Breast epithelium (tissue), 3 donors: Measurements from ENCODE around the gene OR5D16.
"Not testable (repeated sequence)": the region's sequence is repeated elsewhere in the genome, so short reads cannot be mapped to it uniquely, and the experiment has no call there.

Experiments
- POLR2A ChIP-seq: fragments of 450-650 bp; IDR thresholded peaks from one replicate; pipeline ENCODE4 v1.6.1; 2016; ENCODE audit warnings: antibody characterized with exemption, mild to moderate bottlenecking, moderate library complexity
- POLR2AphosphoS5 ChIP-seq, 3 donors: sonication (generic); formaldehyde crosslinking; IDR thresholded peaks; one replicate each; pipeline ENCODE4 v1.6.1; 2017; ENCODE audit warnings: antibody characterized with exemption in 3 of 3
- TF ChIP-seq, protein P1 (sequence below), 3 donors: fragments of 450-650 bp; IDR thresholded peaks; one replicate each; pipeline ENCODE4 v1.5.1; 2016 to 2017; ENCODE audit warnings: antibody characterized with exemption in 3 of 3, mild to moderate bottlenecking in 3 of 3, moderate library complexity in 3 of 3

DNA sequence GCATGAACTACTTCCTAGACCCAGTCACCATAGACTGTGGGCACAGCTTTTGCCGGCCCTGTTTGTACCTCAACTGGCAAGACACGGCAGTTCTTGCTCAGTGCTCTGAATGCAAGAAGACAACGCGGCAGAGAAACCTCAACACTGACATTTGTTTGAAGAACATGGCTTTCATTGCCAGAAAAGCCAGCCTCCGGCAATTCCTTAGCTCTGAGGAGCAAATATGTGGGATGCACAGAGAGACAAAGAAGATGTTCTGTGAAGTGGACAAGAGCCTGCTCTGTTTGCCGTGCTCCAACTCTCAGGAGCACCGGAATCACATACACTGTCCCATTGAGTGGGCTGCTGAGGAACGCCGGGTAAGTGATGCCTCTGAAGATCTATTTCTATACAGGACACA, 46.9 kb downstream of the OR5D16 start:
- TF ChIP-seq POLR2A; POLR2AphosphoS5 (IDR thresholded peaks at IDR 0.05): not testable (repeated sequence)
- TF ChIP-seq, protein P1, sequence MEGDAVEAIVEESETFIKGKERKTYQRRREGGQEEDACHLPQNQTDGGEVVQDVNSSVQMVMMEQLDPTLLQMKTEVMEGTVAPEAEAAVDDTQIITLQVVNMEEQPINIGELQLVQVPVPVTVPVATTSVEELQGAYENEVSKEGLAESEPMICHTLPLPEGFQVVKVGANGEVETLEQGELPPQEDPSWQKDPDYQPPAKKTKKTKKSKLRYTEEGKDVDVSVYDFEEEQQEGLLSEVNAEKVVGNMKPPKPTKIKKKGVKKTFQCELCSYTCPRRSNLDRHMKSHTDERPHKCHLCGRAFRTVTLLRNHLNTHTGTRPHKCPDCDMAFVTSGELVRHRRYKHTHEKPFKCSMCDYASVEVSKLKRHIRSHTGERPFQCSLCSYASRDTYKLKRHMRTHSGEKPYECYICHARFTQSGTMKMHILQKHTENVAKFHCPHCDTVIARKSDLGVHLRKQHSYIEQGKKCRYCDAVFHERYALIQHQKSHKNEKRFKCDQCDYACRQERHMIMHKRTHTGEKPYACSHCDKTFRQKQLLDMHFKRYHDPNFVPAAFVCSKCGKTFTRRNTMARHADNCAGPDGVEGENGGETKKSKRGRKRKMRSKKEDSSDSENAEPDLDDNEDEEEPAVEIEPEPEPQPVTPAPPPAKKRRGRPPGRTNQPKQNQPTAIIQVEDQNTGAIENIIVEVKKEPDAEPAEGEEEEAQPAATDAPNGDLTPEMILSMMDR (IDR thresholded peaks at IDR 0.05): not testable (repeated sequence)
